Measurements from ENCODE around the gene RND1. TPM values are rescaled to one million over a fixed set of nuclear protein-coding genes. Genes with fewer than 3 reads are reported as not detected.
A peak's percentile ranks its signal among the peaks of the same experiment; 100 is the strongest.
"Not testable (repeated sequence)": the region's sequence is repeated elsewhere in the genome, so short reads cannot be mapped to it uniquely, and the experiment has no call there.

The RND1 gene
- 14.6 TPM for total RNA-seq

- peak; percentile 93 for DNase-seq (ENCODE audit: low spot score)
These were observed at the start of gene RND1 for GRCh38 chr12:48865281-48866051. TSS of gene RND1 (minus strand) at chr12:48865870. CDS start at chr12:48865767, 103 bp downstream.

DNA sequence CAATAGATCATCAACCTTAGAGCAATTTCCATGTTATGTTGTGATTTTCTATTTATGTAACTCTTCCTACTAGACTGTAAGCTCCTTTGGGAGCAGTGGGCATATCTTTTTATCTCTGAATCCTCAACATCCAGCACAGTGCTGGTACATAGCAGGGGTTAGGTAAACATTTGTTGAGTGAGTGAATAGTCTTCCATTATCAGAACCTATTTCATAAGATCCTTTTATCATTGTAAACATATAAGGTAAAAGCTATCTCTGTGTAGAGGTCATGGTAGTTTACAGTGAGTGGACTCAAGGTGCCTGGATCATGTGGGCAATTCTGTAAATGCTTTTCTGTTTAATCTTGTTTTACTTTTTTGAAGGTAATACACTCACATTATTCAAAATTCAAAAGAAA lies 44.5 kb upstream of the RND1 start:
- no peak for DNase-seq (ENCODE audit: low spot score)

GRCh38 chr12:48909698-48910097 lies 44.0 kb upstream of the RND1 start:
- DNase-seq (ENCODE audit: low spot score), result not testable (repeated sequence)

GRCh38 chr12:48907245-48907644 lies 41.6 kb upstream of the RND1 start:
- no peak for DNase-seq (ENCODE audit: low spot score)

DNA sequence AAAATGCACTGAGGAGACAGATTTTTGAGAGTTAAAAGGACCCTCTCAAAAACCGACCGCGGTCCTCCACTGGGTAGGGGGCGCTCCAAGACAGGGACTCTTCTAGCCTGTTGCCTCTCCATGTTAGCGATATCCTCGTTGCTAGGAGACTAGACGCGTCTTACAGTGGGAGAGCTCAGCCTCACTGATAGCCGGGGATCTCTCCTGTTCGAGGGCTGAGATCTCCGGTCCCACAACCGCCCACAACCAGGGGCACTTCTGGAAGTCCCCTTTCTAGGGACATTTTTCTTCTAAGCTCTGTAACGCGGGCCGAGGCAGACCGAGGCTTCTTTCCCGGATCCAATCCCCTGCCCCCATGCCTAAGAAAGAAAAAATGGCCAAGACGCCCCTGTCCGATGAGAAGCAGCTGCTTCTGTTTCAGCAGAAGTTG lies 38.3 kb upstream of the RND1 start:
- peak; percentile 88 for DNase-seq (ENCODE audit: low spot score)

DNA sequence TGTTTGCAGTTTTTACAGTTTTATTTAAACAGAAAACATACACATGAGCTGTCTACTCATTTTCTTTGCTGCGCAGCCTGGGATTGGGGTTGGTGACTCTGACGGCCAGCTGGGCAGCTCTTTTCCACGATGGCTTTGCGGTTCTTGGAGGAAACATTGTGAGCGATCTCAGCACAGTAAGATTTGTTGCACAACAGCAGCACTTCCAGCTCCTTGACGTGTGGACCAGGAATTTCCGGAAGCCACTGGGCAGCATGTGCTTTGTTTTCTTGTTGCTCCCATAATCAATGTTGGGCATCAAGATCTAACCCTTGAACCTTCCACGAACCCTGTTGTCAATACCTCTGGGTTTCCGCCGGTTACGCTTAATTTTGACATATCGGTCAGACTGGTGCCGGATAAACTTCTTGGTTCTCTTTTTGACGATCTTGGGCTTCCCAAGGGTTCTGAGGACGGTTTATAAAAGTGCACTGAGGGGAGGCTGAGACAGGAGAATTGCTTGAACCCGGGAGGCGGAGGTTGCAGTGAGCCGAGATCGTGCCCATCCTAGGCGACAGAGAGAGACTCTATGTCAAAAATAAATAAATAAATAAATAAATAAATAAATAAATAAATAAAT lies 37.8 kb upstream of the RND1 start:
- DNase-seq (ENCODE audit: low spot score), result peak; percentile 48

GRCh38 chr12:48901278-48901677 lies 35.6 kb upstream of the RND1 start:
- no peak for DNase-seq (ENCODE audit: low spot score)

- DNase-seq (ENCODE audit: low spot score), result no peak
These were observed 34.0 kb upstream of the RND1 start for GRCh38 chr12:48899651-48900050.

DNA sequence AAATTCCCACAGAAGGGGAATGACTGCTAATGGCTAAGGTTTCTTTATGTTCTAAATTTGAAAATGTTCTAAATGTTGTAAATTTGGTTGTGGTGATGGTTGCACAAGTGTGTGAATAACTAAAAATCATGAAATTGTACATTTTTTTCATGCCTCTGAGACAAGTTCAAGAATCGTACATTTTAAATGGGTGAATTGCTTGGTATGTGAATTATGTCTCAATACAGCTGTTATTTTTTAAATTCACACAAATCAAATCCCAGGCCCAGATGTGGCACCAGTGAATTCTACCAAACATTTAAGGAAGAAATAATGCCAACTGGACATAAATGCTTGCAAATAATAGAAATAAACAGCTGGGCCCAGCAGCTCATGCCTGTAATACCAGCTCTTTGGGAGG lies 28.6 kb upstream of the RND1 start:
- DNase-seq (ENCODE audit: low spot score), result no peak

DNA sequence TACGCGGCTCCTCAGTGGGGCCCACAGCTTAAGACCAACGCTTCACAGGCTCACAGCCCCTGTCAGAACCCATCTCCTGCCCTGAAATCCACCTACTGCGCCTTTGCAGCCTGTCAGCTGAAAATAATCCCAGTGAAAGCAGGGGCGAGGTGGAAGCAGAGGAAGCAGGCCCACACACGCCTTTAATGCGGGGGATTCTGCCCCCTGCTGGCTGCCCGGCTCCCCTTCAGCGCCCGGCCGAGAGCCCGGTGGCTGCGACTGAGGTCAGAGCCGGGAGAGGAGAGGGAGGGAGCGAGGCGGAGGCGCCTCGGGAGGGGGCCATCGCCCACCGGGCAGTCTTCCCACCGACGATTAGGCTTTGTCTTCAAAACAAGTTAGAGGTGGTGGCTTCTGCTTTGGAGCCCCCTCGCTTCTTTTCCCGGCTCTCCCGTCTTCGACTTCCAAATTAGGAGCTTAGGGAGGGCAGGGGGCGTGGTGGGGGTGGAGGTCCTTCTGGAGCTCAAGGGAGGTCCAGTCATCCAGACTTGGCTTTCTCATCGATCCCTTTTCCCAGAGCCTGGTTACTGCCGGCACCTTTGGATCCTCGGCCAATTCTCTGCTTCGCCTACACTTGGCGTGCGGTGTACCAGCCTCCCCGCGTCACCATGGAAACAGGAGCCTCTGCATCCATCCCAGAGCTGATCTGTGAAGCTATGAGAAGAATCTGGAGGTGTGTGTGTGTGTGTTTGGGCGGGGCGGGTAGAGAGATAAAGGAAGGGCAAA lies 25.2 kb upstream of the RND1 start:
- DNase-seq (ENCODE audit: low spot score), result peak; percentile 82

DNA sequence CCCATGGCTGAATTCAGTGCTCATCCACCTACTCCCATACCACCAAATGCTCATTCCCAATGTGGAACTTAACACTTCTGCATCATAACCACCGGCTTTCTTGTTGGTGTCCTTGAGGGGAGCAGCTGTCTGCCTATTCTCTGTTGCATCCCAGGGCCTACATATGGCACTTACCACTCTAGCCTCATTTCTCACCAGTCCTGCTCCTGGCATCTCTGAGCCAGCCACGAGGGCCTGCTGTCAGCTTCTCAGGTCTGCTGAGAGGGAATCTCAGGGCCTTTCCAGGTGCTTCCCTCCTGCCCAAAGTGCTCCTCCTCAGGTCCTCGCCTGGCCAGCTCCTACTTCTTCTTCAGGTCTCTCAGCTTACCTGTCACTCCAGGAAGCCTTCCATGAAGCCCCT lies 24.0 kb upstream of the RND1 start:
- no peak for DNase-seq (ENCODE audit: low spot score)

DNA sequence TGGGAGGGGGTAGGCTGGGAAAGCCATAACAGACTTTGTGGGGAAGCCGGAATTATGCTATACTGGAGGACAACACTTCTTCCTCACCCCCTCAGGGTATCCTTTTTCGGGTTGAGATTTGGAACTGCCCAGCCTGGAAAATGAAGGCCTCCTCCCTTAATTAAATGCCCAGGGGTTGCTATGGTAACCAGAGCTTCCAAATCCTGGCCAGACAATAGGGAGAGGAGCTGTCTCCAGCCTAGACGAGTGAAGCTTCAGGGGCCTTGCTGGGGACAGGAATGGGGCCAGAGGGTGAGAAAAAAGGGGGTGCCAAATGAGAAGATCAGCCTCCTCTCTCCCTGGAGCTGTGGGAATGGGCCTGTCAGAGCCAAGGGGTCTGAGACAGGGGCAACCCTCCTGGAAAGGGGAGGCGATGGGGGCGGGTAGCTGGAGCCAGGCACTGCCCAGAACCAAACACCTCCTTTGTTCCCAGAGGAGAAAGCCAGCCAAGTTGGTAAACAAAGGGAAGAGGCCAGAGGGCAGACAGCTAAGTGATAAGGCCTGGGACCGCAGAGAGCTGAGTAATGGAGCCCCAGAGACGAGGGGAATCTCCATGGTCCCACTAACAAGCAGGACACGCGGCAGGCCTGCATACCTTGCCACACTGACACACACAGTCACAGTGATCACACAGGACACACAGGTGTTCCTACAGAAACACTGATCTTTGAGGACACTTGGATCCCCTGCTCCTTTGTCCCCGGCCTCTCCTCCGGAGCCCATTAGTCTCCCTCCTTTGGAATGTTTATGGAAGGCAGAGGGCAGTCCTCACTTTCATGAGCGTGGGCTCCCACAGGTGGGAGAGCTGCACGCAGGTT lies 17.9 kb upstream of the RND1 start:
- DNase-seq (ENCODE audit: low spot score), result peak; percentile 65

DNA sequence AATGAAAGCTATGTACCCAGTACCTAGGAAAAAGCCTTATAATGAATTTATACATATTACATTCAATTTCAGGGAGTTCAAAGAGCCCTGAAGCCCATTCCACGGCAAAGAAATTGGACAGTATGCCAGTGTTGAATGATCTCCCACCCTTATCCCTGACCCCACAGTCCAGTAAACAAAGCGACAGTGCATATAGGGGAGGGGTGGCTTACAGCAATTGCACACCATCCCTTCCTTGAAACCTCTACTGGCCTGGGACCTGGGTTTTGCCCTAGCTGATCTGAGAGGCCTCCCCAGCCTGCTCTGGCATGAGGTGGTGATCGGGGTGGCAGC lies 17.3 kb upstream of the RND1 start:
- DNase-seq (ENCODE audit: low spot score), result no peak

DNA sequence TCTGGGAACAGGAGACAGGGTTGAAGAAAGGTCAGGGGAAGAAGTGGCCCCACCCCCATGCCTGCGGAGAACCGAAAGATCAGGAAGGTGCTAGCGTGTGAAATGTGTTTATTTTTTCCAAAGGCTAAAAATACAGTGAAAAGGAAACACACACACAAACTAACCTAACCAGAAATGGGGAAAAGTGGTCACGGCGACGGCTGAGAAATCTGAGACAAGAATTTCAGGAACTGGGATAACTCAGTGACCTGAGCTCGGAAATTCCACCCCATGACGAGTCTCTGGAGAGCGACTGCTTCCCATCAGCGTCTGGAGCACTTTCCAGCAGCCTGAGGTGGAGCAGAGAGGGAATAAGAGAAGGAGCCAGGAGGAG lies 16.6 kb upstream of the RND1 start:
- no peak for DNase-seq (ENCODE audit: low spot score)

DNA sequence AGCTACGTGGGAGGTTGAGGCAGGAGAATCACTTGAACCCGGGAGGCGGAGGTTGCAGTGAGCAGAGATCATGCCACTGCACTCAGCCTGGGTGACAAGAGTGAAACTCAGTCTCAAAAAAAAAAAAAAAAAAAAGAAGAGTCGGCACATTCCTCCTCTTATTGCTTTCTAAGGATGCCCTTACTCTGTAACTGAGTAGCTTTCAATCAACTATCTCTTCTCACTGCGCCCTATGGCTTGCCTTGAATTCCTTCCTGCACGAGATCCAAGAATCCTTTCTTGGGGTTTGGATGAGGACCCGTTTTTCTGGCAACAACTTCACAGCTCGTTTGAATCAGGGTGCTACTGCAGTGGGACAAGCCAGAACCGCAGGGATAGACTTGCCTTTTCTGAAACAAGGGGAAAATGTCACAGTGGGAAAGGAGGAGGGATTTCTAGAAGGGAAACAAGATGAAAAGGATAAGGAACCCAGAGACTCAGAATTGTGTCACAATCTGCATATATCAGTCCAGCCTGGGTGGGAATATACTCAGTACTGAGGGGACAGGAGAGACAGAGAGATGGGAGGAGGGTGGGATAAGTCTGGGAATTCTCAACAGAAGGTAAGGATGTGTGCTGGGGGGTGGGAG lies 16.1 kb upstream of the RND1 start:
- DNase-seq (ENCODE audit: low spot score), result no peak

DNA sequence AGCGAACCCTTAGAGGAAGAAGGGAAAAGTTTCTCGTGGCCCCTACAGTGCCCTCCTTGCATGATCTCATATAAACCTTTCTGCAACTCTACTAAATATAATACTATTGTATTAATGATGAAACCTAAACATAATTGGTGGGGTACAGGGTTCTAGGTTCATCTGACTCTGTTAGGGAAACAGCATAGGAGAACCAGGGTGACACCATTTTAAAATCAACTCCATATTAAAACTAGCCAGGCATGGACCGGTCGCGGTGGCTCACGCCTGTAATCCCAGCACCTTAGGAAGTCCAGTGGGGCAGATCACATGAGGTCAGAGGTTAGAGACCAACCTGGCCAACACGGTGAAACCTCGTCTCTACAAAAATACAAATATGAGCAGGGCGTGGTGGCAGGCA lies 15.0 kb upstream of the RND1 start:
- no peak for DNase-seq (ENCODE audit: low spot score)

DNA sequence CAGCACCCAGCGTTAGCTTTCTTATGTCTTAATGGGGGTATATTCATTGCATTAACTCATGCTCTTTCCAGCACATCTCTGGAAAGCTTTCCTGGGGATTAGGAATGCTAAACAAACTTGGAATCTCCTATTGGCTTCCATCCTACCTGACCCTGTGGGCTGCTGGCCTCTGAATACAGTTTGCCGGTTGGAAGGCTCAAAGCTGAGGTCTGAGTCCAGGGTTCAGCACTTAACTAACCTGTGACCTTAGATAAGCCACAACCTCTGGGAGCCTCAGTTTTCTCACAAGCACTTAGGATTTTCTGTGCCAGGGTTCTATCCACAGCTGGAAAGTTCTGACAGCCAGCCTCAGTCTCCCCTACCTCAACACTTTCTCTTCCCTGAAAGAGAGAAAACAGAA lies 12.9 kb upstream of the RND1 start:
- no peak for DNase-seq (ENCODE audit: low spot score)

DNA sequence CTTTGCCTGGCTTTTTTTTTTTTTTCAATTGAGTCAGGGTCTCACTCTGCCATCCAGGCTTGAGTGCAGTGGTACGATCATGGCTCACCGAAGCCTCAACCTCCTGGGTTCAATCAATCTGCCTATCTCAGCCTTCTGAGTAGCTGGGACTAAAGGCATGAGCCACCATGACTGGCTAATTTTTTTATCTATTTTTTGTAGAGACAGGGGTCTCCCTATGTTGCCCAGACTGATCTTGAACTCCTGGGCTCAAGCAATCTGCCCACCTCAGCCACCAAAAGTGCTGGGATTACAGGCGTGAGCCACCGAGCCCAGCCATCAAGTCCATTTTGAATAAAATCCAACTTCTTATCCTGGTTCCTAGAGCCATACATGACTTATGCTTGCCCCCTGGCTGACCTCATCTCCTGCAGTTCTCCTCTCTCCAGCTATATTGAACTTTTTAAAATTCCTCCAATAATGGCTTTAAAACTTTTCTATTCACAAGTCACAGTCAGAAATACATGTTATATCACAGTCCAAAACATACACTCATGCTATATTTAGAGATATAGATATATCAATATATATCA lies 10.4 kb upstream of the RND1 start:
- DNase-seq (ENCODE audit: low spot score), result no peak

- DNase-seq (ENCODE audit: low spot score), result not testable (repeated sequence)
These were observed 7.9 kb upstream of the RND1 start for GRCh38 chr12:48873534-48873933.

DNA sequence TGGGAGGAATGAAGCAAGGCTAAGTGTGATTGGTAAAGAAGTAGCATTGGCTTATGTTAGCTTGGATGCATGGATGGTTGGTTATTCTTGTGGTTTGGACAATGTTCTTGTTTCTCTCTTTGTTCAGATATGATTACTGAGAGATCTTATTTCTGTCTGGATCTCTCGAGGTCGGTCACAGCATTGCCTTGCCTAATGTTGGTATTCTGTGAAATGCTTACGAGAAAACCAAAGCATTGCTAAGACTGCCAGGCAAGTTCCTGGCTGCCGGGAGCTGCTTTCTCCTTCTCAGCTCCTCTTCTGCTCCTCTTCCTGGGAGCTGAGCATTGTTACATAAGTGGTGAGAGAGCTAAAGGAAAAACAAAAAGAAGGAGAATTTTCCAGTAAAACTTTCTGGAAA lies 7.4 kb upstream of the RND1 start:
- DNase-seq (ENCODE audit: low spot score), result no peak

DNA sequence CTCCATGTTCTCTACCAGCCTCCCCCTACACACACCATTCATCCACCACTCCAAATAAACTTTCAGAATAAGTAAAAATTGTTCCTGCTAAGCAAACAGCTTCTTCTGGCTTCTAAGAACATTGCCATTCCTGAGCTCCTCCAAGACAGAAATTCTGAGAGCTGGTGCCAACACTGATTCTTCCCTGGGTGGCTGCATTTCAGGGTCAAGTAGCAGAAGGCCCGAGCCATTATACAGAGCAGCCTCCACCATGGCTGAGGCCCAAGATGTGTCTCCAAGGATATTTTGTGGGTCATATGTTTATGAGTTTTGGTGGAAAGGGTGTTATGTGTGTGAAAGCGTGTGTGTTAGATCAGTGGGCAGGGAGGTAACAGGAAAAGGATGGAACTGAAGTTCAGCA lies 3.5 kb upstream of the RND1 start:
- no peak for DNase-seq (ENCODE audit: low spot score)
